Heart left ventricle (tissue), 16 donors: ENCODE measurements around the gene CCNQ. TPM values are rescaled to one million over a fixed set of nuclear protein-coding genes. Genes with fewer than 3 reads are reported as not detected.
A peak's percentile ranks its signal among the peaks of the same experiment; 100 is the strongest.

ENCODE experiments used
- ATAC-seq, 4 donors: fragments of 200-7000 bp; cut with Tn5 transposase; one replicate each; pipeline ENCODE4 v1.9.1; 2020 to 2022; ENCODE audit warnings: moderate library complexity in 4 of 4, mild to moderate bottlenecking in 3 of 4, moderate number of reproducible peaks in 1 of 4
- DNase-seq, 5 donors: peaks; one replicate each; pipeline ENCODE4 v3.0.0-alpha.2; 2020
- H3K27ac ChIP-seq, 12 donors: fragments of 200-600 bp; sonication (generic) in 4 of 12; one replicate each; pipeline versions ENCODE4 v1.5.0 to v1.8.0; 2016 to 2022; ENCODE audit warnings: mild to moderate bottlenecking in 2 of 12
- H3K27me3 ChIP-seq, 9 donors: fragments of 200-600 bp; sonication (generic) in 2 of 9; one replicate each; pipeline versions ENCODE4 v1.5.1 to v1.8.0; 2016 to 2022; ENCODE audit warnings: mild to moderate bottlenecking in 3 of 9
- H3K36me3 ChIP-seq, 9 donors: fragments of 200-600 bp; sonication (generic) in 2 of 9; one replicate each; pipeline versions ENCODE4 v1.5.0 to v1.8.0; 2018 to 2022; ENCODE audit warnings: mild to moderate bottlenecking in 2 of 9
- H3K4me1 ChIP-seq, 12 donors: fragments of 200-600 bp; sonication (generic) in 4 of 12; one replicate each; pipeline versions ENCODE4 v1.5.0 to v1.8.0; 2016 to 2022; ENCODE audit warnings: mild to moderate bottlenecking in 3 of 12
- H3K4me3 ChIP-seq, 12 donors: fragments of 200-600 bp; sonication (generic) in 4 of 12; one replicate each; pipeline versions ENCODE4 v1.5.0 to v1.8.0; 2017 to 2022; ENCODE audit warnings: mild to moderate bottlenecking in 9 of 12, moderate library complexity in 4 of 12
- H3K9me3 ChIP-seq, 12 donors: fragments of 200-600 bp; sonication (generic) in 4 of 12; one replicate each; pipeline versions ENCODE4 v1.5.0 to v1.8.0; 2016 to 2022; ENCODE audit warnings: mild to moderate bottlenecking in 1 of 12
- CTCF ChIP-seq, 12 donors: fragments of 200-600 bp; sonication (generic) in 4 of 12; IDR thresholded peaks; one replicate each; pipeline versions ENCODE4 v1.5.0 to v1.8.0; 2018 to 2022; ENCODE audit warnings: antibody characterized with exemption in 12 of 12, mild to moderate bottlenecking in 5 of 12
- POLR2A ChIP-seq, 2 donors: fragments of 450-650 bp; IDR thresholded peaks; one replicate each; pipeline ENCODE4 v1.6.1; 2017; ENCODE audit warnings: antibody characterized with exemption in 2 of 2, mild to moderate bottlenecking in 2 of 2, moderate library complexity in 2 of 2
- WGBS, 4 donors: extraction: QIAGEN DNeasy Blood & Tissue Kit in 2 of 4; methylation state at CpG; one replicate each; pipeline versions ENCODE4 v1.1.5 to v1.1.7; 2013 to 2018; 5-methylcytosine and 5-hydroxymethylcytosine counted together
- intact Hi-C, 10 donors: fragments of 100-400 bp; cut with DNase I; formaldehyde crosslinking; loops; one replicate each; pipeline versions ENCODE4 v1.11.1 to v1.14.2; 2022
- polyA plus RNA-seq, 2 donors: library from polyadenylated mRNA; stranded (reverse); fragments of 200-250 nt; gene quantifications; one replicate each; pipeline ENCODE4 v1.2.3, GENCODE V29; 2013
- total RNA-seq, 9 donors: library from RNA; depleted of rRNA in 2 of 9; stranded (reverse); fragments of >200 nt in 2 of 9; fragmentation: NEBNext Ultra II Directional in 3 of 9; extraction: Animal tissue kit (Norgen Biotek cat#: 25700) in 3 of 9; gene quantifications; one replicate each; pipeline versions ENCODE4 v1.1.0 to v1.2.4, GENCODE V29; 2016 to 2023
- donor health status: ischemic (EF 13 %, LVEDD 7.1; RV severe dilation, severe dysfunction).
- donor health status: healthy with polysubstance abuse.
- donor health status: DM: no; HTN: yes; CAD: no.
- donor health status: DM: no; HTN: no; CAD: no.
- donor health status: ischemic (EF 25% LVEDD 6.9; RV normal size, moderate dysfunction).
- donor health status: ischemic (EF 25% LVEDD 5.7; RV mildly dilated, moderate dysfunction).
- donor health status: healthy.
- donor health status: DM: yes; HTN: yes; CAD: no.
- donor health status: ischemic (EF 35%, LVEDD 5.7; RV mildly dilated, moderate dysfunction).
- donor health status: nonischemic (EF 11% LVEDD 7.7; RV severe dilation, severe dysfunction).
- donor health status: DM: yes; HTN: yes; CAD: no.
- donor health status: PGD.
- donor health status: ischemic (EF 29% LVEDD 5.4; RV normal size, mild dysfunction).
- donor health status: nonischemic (EF 23%, LVEDD 6.1; RV moderate dilation, normal function).

CCNQ gene
- total and polyA plus RNA-seq, 11 donors = 16.2 to 126 (median 46.5) TPM

DNA sequence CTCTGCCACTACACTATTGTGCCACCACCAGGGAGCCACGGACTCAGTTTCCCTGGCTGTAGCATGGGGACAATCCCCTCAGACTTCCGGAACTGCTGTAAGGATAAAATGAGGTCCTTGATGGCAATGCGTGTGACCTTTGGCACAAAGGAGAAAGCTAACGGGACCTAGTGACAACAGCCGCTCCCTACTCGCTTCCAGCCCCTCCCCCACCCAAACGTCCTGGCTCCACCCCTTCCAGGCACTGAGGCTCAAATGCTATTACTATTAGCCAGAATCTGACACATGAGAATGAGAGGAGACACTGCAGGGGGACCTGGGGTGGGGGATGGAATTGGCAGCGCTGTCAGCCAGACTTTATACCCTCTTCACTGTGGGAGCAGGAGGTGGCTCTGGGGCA is 42.7 kb upstream of the CCNQ start:
- peaks cover 3 to 58% (median 21%) of the 10 kb centered on the region in 9 donors for H3K27me3 ChIP-seq
- no peak for TF ChIP-seq POLR2A (IDR thresholded peaks at IDR 0.05)
- TF ChIP-seq CTCF (IDR thresholded peaks at IDR 0.05) = no peak
- 5 to 34% (median 20%) methylated on average over 7 to 8 of the region's 8 CpGs for WGBS, 4 donors
- H3K4me1 ChIP-seq = peaks cover 0 to 23% (median 0%) of the 10 kb centered on the region in 12 donors
- H3K36me3 ChIP-seq = no peaks in the 10 kb centered on the region
- H3K4me3 ChIP-seq = no peak overlapping the region
- intact Hi-C loops = no loop called here
- H3K9me3 ChIP-seq = no peaks in the 10 kb centered on the region
- no peak for ATAC-seq
- no peak for DNase-seq
- no peak overlapping the region for H3K27ac ChIP-seq

DNA sequence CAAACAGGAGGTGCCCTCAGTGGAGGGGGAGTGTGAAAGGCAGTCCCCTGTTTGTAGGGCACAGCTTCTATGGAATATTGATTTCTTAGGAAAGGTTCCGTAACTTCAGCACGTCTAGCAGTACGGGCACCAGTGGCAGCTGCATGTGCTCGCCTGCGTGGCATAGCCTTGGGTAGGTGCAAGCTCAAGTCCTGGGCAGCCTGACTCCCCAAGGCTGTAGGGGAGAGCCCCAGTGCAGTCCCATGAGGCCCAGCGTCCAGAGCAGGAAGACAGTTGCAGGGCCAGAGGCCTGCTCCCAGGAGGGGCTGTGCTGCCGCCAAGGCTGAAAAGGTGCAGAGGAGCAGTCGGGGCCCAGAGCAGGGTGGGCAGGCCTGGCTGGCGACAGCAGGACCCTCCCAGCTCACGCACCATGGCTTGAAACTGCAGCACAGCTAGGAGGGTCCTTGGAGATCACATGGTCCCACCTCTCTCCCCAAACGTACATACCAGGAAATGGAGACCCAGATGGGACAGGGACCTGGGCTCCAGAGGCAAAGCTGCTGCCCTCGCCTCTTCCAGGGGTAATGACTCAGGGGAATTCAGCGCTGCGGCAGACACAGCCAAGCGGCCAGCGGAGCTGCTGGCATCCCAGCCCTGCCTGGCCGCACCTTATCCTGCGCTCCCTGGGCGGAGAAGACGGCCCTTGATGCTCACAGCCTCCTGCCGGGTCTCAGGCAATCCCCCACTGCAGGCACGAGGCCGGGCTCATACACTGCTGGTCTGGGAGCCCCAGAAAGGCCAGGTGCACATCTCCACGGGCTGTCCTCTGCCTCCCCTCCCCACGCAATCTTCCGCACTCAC is 42.0 kb upstream of the CCNQ start:
- H3K27me3 ChIP-seq = peaks cover 3 to 58% (median 18%) of the 10 kb centered on the region in 9 donors
- DNase-seq = peak in 1 of 5 donors; percentile 27

GRCh38 chrX:153640045-153640686 is 41.2 kb upstream of the CCNQ start:
- Histone ChIP-seq H3K27me3 (peaks cover 3 to 50% (median 18%) of the 10 kb centered on the region in 9 donors), H3K36me3 (no peaks in the 10 kb centered on the region), H3K4me3 (no peak overlapping the region), H3K27ac (no peak overlapping the region), H3K9me3 (no peaks in the 10 kb centered on the region), H3K4me1 (peaks cover 0 to 23% (median 0%) of the 10 kb centered on the region in 12 donors)
- intact Hi-C loops = no loop called here
- no peak for TF ChIP-seq POLR2A (IDR thresholded peaks at IDR 0.05)
- no peak for TF ChIP-seq CTCF (IDR thresholded peaks at IDR 0.05)
- ATAC-seq = no peak
- WGBS, 4 donors = 76 to 81% (median 79%) methylated on average over 21 to 23 of the region's 23 CpGs
- peak in 1 of 5 donors; percentile 25 for DNase-seq

More for the DNA sequence above, 42.0 kb upstream of the CCNQ start:
- no peak for ATAC-seq
- 60 to 72% (median 63%) methylated on average over 24 to 26 of the region's 26 CpGs for WGBS, 4 donors
- H3K36me3 ChIP-seq = no peaks in the 10 kb centered on the region
- no peak for TF ChIP-seq CTCF (IDR thresholded peaks at IDR 0.05)
- no peak for TF ChIP-seq POLR2A (IDR thresholded peaks at IDR 0.05)
- no peak overlapping the region for H3K4me3 ChIP-seq
- peaks cover 0 to 23% (median 0%) of the 10 kb centered on the region in 12 donors for H3K4me1 ChIP-seq
- H3K27ac ChIP-seq = no peak overlapping the region
- intact Hi-C loops = no loop called here
- H3K9me3 ChIP-seq = no peaks in the 10 kb centered on the region
